Neuronal stem cell (in vitro differentiated cells): Measurements from ENCODE around the gene RBFOX2.

Experiments
- DNase-seq: peaks from one replicate; pipeline ENCODE4 v3.0.0-alpha.2; 2013; ENCODE audit warnings: low spot score
- H2AFZ ChIP-seq: one replicate; pipeline ENCODE4 v1.6.1; 2013; ENCODE audit warnings: mild to moderate bottlenecking, low read length, inconsistent platforms
- H2AK5ac ChIP-seq: 2 replicates; pipeline ENCODE4 v1.6.1; 2013; ENCODE audit warnings: low read depth, mild to moderate bottlenecking, inconsistent platforms, low read length, moderate library complexity, mixed read lengths
- H2BK120ac ChIP-seq: 2 replicates; pipeline ENCODE4 v1.6.1; 2013; ENCODE audit warnings: low read depth, mild to moderate bottlenecking, inconsistent platforms, low read length, moderate library complexity, mixed read lengths
- H2BK12ac ChIP-seq: one replicate; pipeline ENCODE4 v1.6.1; 2013; ENCODE audit warnings: low read length, inconsistent platforms
- H2BK15ac ChIP-seq: 2 replicates; pipeline ENCODE4 v1.6.1; 2013; ENCODE audit warnings: mild to moderate bottlenecking, low read length, inconsistent platforms, mixed read lengths
- H2BK5ac ChIP-seq: one replicate; pipeline ENCODE4 v1.6.1; 2013; ENCODE audit warnings: inconsistent platforms, mild to moderate bottlenecking, low read length, moderate library complexity
- H3K14ac ChIP-seq: one replicate; pipeline ENCODE4 v1.6.1; 2013; ENCODE audit warnings: low read length, inconsistent platforms
- H3K18ac ChIP-seq: 2 replicates; pipeline ENCODE4 v1.6.1; 2013; ENCODE audit warnings: low read length, inconsistent platforms
- H3K23ac ChIP-seq: 2 replicates; pipeline ENCODE4 v1.6.1; 2013; ENCODE audit warnings: low read depth, mild to moderate bottlenecking, mixed read lengths, low read length, inconsistent platforms; ENCODE audit not compliant: poor library complexity
- H3K27ac ChIP-seq: replicated peaks from 3 replicates; pipeline ENCODE4 v1.5.1; 2013; ENCODE audit warnings: low read length, inconsistent platforms
- H3K27me3 ChIP-seq, 3 experiments: 2 replicates each; pipeline ENCODE4 v1.6.1; 2013; ENCODE audit warnings: low read length in 3 of 3, mild to moderate bottlenecking in 2 of 3, inconsistent platforms in 1 of 3, low read depth in 1 of 3, mixed read lengths in 1 of 3, moderate library complexity in 1 of 3; ENCODE audit not compliant: control insufficient read depth in 3 of 3, insufficient read depth in 3 of 3
- H3K36me3 ChIP-seq, 2 donors: replicated peaks in 1 of 2; 2 replicates each; pipeline ENCODE4 v1.6.1; 2013; ENCODE audit warnings: low read length in 2 of 2; ENCODE audit not compliant: control insufficient read depth in 2 of 2, insufficient read depth in 2 of 2
- H3K4ac ChIP-seq: 2 replicates; pipeline ENCODE4 v1.6.1; 2013; ENCODE audit warnings: inconsistent platforms, mild to moderate bottlenecking, low read length, moderate library complexity
- H3K4me1 ChIP-seq, 2 donors: 1 replicate in 1 of 2; 2 replicates in 1 of 2; pipeline ENCODE4 v1.6.1; 2013; ENCODE audit warnings: low read length in 2 of 2, low read depth in 1 of 2; ENCODE audit not compliant: control insufficient read depth in 2 of 2, insufficient read depth in 1 of 2
- H3K4me2 ChIP-seq: one replicate; pipeline ENCODE4 v1.6.1; 2013; ENCODE audit warnings: mild to moderate bottlenecking, low read length, inconsistent platforms; ENCODE audit not compliant: insufficient read depth, poor library complexity, severe bottlenecking
- H3K4me3 ChIP-seq, 2 donors: 2 replicates each; pipeline ENCODE4 v1.5.1; 2013; ENCODE audit warnings: low read length in 2 of 2, mild to moderate bottlenecking in 2 of 2, inconsistent platforms in 1 of 2, moderate library complexity in 1 of 2
- H3K79me1 ChIP-seq: one replicate; pipeline ENCODE4 v1.6.1; 2013; ENCODE audit warnings: low read depth, mild to moderate bottlenecking, inconsistent platforms, low read length, moderate library complexity
- H3K9ac ChIP-seq: one replicate; pipeline ENCODE4 v1.6.1; 2013; ENCODE audit warnings: mild to moderate bottlenecking, low read depth, low read length, inconsistent platforms; ENCODE audit not compliant: poor library complexity
- H3K9me3 ChIP-seq, 2 donors: replicated peaks in 1 of 2; 2 replicates each; pipeline versions ENCODE3 to v1.6.1; 2013; ENCODE audit warnings: low read length in 2 of 2, mild to moderate bottlenecking in 2 of 2, inconsistent platforms in 1 of 2, low read depth in 1 of 2, mixed read lengths in 1 of 2, moderate library complexity in 1 of 2; ENCODE audit not compliant: control insufficient read depth in 2 of 2, insufficient read depth in 1 of 2
- H4K8ac ChIP-seq: one replicate; pipeline ENCODE4 v1.6.1; 2013; ENCODE audit warnings: low read depth, mild to moderate bottlenecking, inconsistent platforms, low read length, moderate library complexity
- H4K91ac ChIP-seq: one replicate; pipeline ENCODE4 v1.6.1; 2013; ENCODE audit warnings: low read length, low read depth, mild to moderate bottlenecking, inconsistent platforms; ENCODE audit not compliant: poor library complexity
- WGBS, 2 donors: extraction: QIAGEN DNeasy Blood & Tissue Kit; methylation state at CpG; one replicate each; pipeline ENCODE4 v1.1.7; 2013; ENCODE audit warnings: missing lambda C conversion rate in 2 of 2, mixed read lengths in 1 of 2; ENCODE audit not compliant: insufficient read length in 2 of 2, insufficient replicate concordance in 1 of 2; ENCODE audit errors: extremely low coverage in 2 of 2; 5-methylcytosine and 5-hydroxymethylcytosine counted together

Gene RBFOX2

GRCh38 chr22:35921777-35922176 is 106.8 kb downstream of the RBFOX2 start:
- H3K4me3 ChIP-seq: no peak overlapping the region
- no peak overlapping the region for H3K9ac ChIP-seq
- H3K4me1 ChIP-seq: peaks cover 6 to 19% of the 10 kb centered on the region in 2 donors
- H2BK12ac ChIP-seq: no peak overlapping the region
- H3K4ac ChIP-seq: no peak overlapping the region
- H3K23ac ChIP-seq: no peak overlapping the region
- no peaks in the 10 kb centered on the region for H3K27me3 ChIP-seq
- no peaks in the 10 kb centered on the region for H3K79me1 ChIP-seq
- H2AFZ ChIP-seq: no peak overlapping the region
- H3K14ac ChIP-seq: no peak overlapping the region
- no peak overlapping the region for H4K91ac ChIP-seq
- H2AK5ac ChIP-seq: no peak overlapping the region
- no peak overlapping the region for H3K4me2 ChIP-seq
- H4K8ac ChIP-seq: no peak overlapping the region
- no peak overlapping the region for H2BK5ac ChIP-seq
- H3K27ac ChIP-seq: no peak overlapping the region
- H2BK120ac ChIP-seq: no peak overlapping the region
- peak; percentile 36 for DNase-seq
- H2BK15ac ChIP-seq: no peak overlapping the region
- no peaks in the 10 kb centered on the region for H3K9me3 ChIP-seq
- peaks cover 0 to 10% of the 10 kb centered on the region in 2 donors for H3K36me3 ChIP-seq
- H3K18ac ChIP-seq: no peak overlapping the region

DNA sequence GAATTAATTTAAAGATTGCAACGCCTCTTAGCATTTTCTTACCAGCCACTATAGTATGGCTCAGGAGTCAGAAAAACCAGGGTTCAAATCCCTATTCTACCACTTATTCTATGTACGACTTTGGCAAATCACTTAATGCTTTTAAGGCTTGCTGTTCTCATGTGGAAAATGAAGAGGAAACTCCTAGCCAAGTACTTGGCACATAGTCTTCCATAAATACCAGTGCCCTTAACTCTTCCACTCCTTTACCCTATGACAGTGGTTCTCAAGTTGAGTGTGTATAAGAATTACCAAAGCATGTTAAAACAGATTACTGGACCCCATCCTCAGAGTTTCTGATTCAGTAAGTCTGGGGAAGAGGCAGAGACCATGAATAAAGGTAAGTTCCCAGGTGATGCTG is 107.6 kb downstream of the RBFOX2 start:
- no peaks in the 10 kb centered on the region for H3K79me1 ChIP-seq
- no peak overlapping the region for H2BK15ac ChIP-seq
- H3K4me3 ChIP-seq: no peak overlapping the region
- no peak overlapping the region for H2BK12ac ChIP-seq
- peaks cover 0 to 7% of the 10 kb centered on the region in 2 donors for H3K36me3 ChIP-seq
- no CpG with 5 or more reads among the region's 2 CpGs for WGBS, 2 donors
- no peak overlapping the region for H2BK120ac ChIP-seq
- H4K91ac ChIP-seq: no peak overlapping the region
- H3K14ac ChIP-seq: no peak overlapping the region
- H3K9me3 ChIP-seq: no peaks in the 10 kb centered on the region
- no peak overlapping the region for H3K23ac ChIP-seq
- H3K27me3 ChIP-seq: no peaks in the 10 kb centered on the region
- H2AFZ ChIP-seq: no peak overlapping the region
- H3K9ac ChIP-seq: no peak overlapping the region
- H3K4me2 ChIP-seq: no peak overlapping the region
- peaks cover 6 to 25% of the 10 kb centered on the region in 2 donors for H3K4me1 ChIP-seq
- no peak overlapping the region for H2BK5ac ChIP-seq
- H3K18ac ChIP-seq: no peak overlapping the region
- H2AK5ac ChIP-seq: no peak overlapping the region
- no peak overlapping the region for H3K4ac ChIP-seq
- no peak overlapping the region for H3K27ac ChIP-seq
- DNase-seq: no peak
- H4K8ac ChIP-seq: no peak overlapping the region

GRCh38 chr22:35919002-35919542 is 109.6 kb downstream of the RBFOX2 start:
- no peaks in the 10 kb centered on the region for H3K9me3 ChIP-seq
- no CpG with 5 or more reads among the region's 8 CpGs for WGBS, 2 donors
- H3K27me3 ChIP-seq: no peaks in the 10 kb centered on the region

DNA sequence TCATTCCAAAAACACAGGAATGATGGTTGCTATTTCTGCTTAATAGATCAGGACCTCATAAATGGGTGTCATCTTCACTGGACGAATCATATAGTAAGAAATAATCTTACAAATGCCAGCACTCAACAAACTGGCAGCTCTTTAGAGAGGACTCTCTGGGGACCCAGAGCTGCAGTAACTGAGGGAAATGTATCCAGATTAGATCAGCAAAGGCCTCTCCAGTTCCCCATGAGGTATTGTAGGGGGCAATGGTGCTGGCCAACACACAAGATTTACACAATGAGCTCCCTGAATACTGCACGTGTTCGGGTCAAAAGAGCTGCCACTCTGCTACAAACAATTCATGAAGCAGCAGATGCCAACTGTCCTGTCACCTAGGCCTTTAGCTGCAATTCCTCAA is 110.2 kb downstream of the RBFOX2 start:
- no peak for DNase-seq
- no peaks in the 10 kb centered on the region for H3K27me3 ChIP-seq
- H3K4me1 ChIP-seq: peaks cover 16 to 40% of the 10 kb centered on the region in 2 donors
- H2AK5ac ChIP-seq: no peak overlapping the region
- no peak overlapping the region for H3K23ac ChIP-seq
- no peak overlapping the region for H3K14ac ChIP-seq
- no peak overlapping the region for H3K27ac ChIP-seq
- no peak overlapping the region for H3K4me3 ChIP-seq
- no CpG with 5 or more reads among the region's 3 CpGs for WGBS, 2 donors
- H2BK5ac ChIP-seq: no peak overlapping the region
- no peak overlapping the region for H3K9ac ChIP-seq
- H4K91ac ChIP-seq: no peak overlapping the region
- no peak overlapping the region for H2BK15ac ChIP-seq
- H3K4ac ChIP-seq: no peak overlapping the region
- H2BK120ac ChIP-seq: no peak overlapping the region
- no peak overlapping the region for H3K4me2 ChIP-seq
- H3K36me3 ChIP-seq: no peaks in the 10 kb centered on the region
- H3K18ac ChIP-seq: no peak overlapping the region
- no peak overlapping the region for H4K8ac ChIP-seq
- no peak overlapping the region for H2BK12ac ChIP-seq
- H3K79me1 ChIP-seq: peaks cover 3% of the 10 kb centered on the region
- H2AFZ ChIP-seq: no peak overlapping the region
- no peaks in the 10 kb centered on the region for H3K9me3 ChIP-seq

More at GRCh38 chr22:35919002-35919542, 109.6 kb downstream of the RBFOX2 start:
- no peaks in the 10 kb centered on the region for H3K36me3 ChIP-seq
- no peak overlapping the region for H2AFZ ChIP-seq
- H2BK5ac ChIP-seq: no peak overlapping the region
- H2BK15ac ChIP-seq: no peak overlapping the region
- H3K4me3 ChIP-seq: no peak overlapping the region
- H4K8ac ChIP-seq: no peak overlapping the region
- no peak overlapping the region for H3K27ac ChIP-seq
- no peak overlapping the region for H2AK5ac ChIP-seq
- no peak for DNase-seq
- no peak overlapping the region for H3K14ac ChIP-seq
- H2BK12ac ChIP-seq: no peak overlapping the region
- no peak overlapping the region for H2BK120ac ChIP-seq
- no peak overlapping the region for H4K91ac ChIP-seq
- no peak overlapping the region for H3K18ac ChIP-seq
- no peaks in the 10 kb centered on the region for H3K79me1 ChIP-seq
- H3K23ac ChIP-seq: no peak overlapping the region
- H3K4me2 ChIP-seq: no peak overlapping the region
- H3K4ac ChIP-seq: no peak overlapping the region
- peaks cover 12 to 36% of the 10 kb centered on the region in 2 donors for H3K4me1 ChIP-seq
- no peak overlapping the region for H3K9ac ChIP-seq
